Panc1 (cell line): Measurements from ENCODE around the gene DEFB108B. TPM values are rescaled to one million over a fixed set of nuclear protein-coding genes. Genes with fewer than 3 reads are reported as not detected.
A peak's percentile ranks its signal among the peaks of the same experiment; 100 is the strongest.
"Not testable (repeated sequence)": the region's sequence is repeated elsewhere in the genome, so short reads cannot be mapped to it uniquely, and the experiment has no call there.

ENCODE experiments used
- ATAC-seq: fragments of 200-7000 bp; cut with Tn5 transposase; 2 replicates; pipeline ENCODE4 v1.9.1; 2020; ENCODE audit warnings: mild to moderate bottlenecking, moderate library complexity
- Bru-seq: library from RNA; stranded (reverse); fragments of 400-500 nt; gene quantifications from one replicate; lab custom pipeline; 2021; lab: Mats Ljungman, UMichigan
- BruChase-seq, 2 experiments: library from RNA; stranded (reverse); fragments of 400-500 nt; gene quantifications; one replicate each; lab custom pipeline; 2021; lab: Mats Ljungman, UMichigan
- BruUV-seq: library from RNA; stranded (reverse); fragments of 400-500 nt; replicated peaks from 2 replicates; lab custom pipeline; 2021; lab: Mats Ljungman, UMichigan
- CTCF ChIA-PET: fragments of 300-600 bp; sonication (Branson Sonifier 250); formaldehyde crosslinking; loops from one replicate; lab custom pipeline; 2022; ENCODE audit warnings: antibody characterized with exemption; lab: Charles Lee
- POLR2A ChIA-PET: fragments of 300-600 bp; sonication (Branson Sonifier 250); formaldehyde crosslinking; loops from one replicate; lab custom pipeline; 2022; ENCODE audit warnings: antibody characterized with exemption; lab: Charles Lee
- DNase-seq: peaks from one replicate; pipeline ENCODE4 v3.0.0-alpha.2; 2010; ENCODE audit warnings: low read depth, low spot score
- H3K27ac ChIP-seq: 2 replicates; pipeline ENCODE4 v1.5.1; 2011; ENCODE audit warnings: mild to moderate bottlenecking, low read length, inconsistent platforms
- H3K27me3 ChIP-seq: fragments of 200-500 bp; sonication (Bioruptor generic); 2 replicates; pipeline ENCODE4 v1.6.0; 2014; ENCODE audit warnings: low read length, inconsistent platforms; ENCODE audit not compliant: control insufficient read depth, insufficient read depth
- H3K36me3 ChIP-seq: fragments of 200-500 bp; sonication (Bioruptor generic); 2 replicates; pipeline ENCODE4 v1.5.1; 2014; ENCODE audit warnings: inconsistent platforms, mild to moderate bottlenecking, low read length, moderate library complexity; ENCODE audit not compliant: control insufficient read depth, insufficient read depth
- H3K4me1 ChIP-seq: 2 replicates; pipeline ENCODE4 v1.5.1; 2011; ENCODE audit warnings: inconsistent platforms, mild to moderate bottlenecking, low read length, moderate library complexity; ENCODE audit not compliant: control insufficient read depth, insufficient read depth
- H3K4me3 ChIP-seq, 2 experiments: 2 replicates each; pipeline ENCODE4 v1.5.1; 2011 to 2012; ENCODE audit warnings: low read depth in 2 of 2, low read length in 2 of 2, mild to moderate bottlenecking in 2 of 2, inconsistent platforms in 1 of 2, moderate library complexity in 1 of 2
- H3K9me3 ChIP-seq: fragments of 200-500 bp; sonication (Bioruptor generic); 2 replicates; pipeline ENCODE4 v1.5.1; 2014; ENCODE audit warnings: low read depth, mild to moderate bottlenecking, inconsistent platforms, low read length, moderate library complexity; ENCODE audit not compliant: control insufficient read depth, insufficient read depth
- POLR2AphosphoS5 ChIP-seq: IDR thresholded peaks from 2 replicates; pipeline ENCODE4 v1.6.1; 2012; ENCODE audit warnings: mild to moderate bottlenecking, low read depth, low read length, moderate library complexity
- SIN3A ChIP-seq: IDR thresholded peaks from 2 replicates; pipeline ENCODE4 v1.6.1; 2012; ENCODE audit warnings: low read depth, mild to moderate bottlenecking, low read length, moderate library complexity, borderline replicate concordance; ENCODE audit not compliant: insufficient read depth
- TCF7L2 ChIP-seq: IDR thresholded peaks from 2 replicates; pipeline ENCODE4 v1.6.1; 2011; ENCODE audit warnings: mild to moderate bottlenecking, low read depth, low read length, inconsistent platforms
- in situ Hi-C: cut with HindIII; loops from 2 replicates; pipeline ENCODE4 v1.10.0; 2016; ENCODE audit warnings: low sequenced_read_pairs, low pct_unique_long_range_greater_than_20kb
- intact Hi-C: fragments of 100-400 bp; cut with micrococcal nuclease; formaldehyde crosslinking; loops from one replicate; pipeline ENCODE4 v1.10.0; 2022; ENCODE audit not compliant: unreplicated experiment
- long read RNA-seq: library from polyadenylated mRNA; unstranded; transcript quantifications from one replicate; pipeline ENCODE4 v2.0.0, GENCODE V29; 2021; ENCODE audit not compliant: unreplicated experiment
- polyA plus RNA-seq: library from polyadenylated mRNA; unstranded; fragments of >200 nt; gene quantifications from one replicate; pipeline ENCODE4 v1.2.1, GENCODE V29; 2012; ENCODE audit warnings: missing spikeins; ENCODE audit not compliant: insufficient read length
- total RNA-seq: library from RNA; stranded (reverse); gene quantifications from one replicate; pipeline ENCODE4 v1.2.1, GENCODE V29; 2021; ENCODE audit not compliant: unreplicated experiment
- TF ChIP-seq, protein P1 (sequence below): fragments of 450-650 bp; IDR thresholded peaks from 2 replicates; pipeline ENCODE4 v1.5.1; 2017; ENCODE audit warnings: mild to moderate bottlenecking
- TF ChIP-seq, protein P2 (sequence below), 2 experiments: IDR thresholded peaks; 2 replicates each; pipeline ENCODE4 v1.6.1; 2011 to 2012; ENCODE audit warnings: low read depth in 2 of 2, control low read depth in 1 of 2, low read length in 1 of 2, mild to moderate bottlenecking in 1 of 2, moderate library complexity in 1 of 2; ENCODE audit not compliant: insufficient read depth in 1 of 2

DEFB108B gene, protein sequence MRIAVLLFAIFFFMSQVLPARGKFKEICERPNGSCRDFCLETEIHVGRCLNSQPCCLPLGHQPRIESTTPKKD
- total RNA-seq (not detected), Bru-seq, nascent RNA (not detected), BruChase-seq, experiment 1, labeled RNA remaining after a 2-hour chase (not detected), BruChase-seq, experiment 2, labeled RNA remaining after a 6-hour chase (not detected)
- not detected for polyA plus RNA-seq
- long read RNA-seq: 0 reads

DNA sequence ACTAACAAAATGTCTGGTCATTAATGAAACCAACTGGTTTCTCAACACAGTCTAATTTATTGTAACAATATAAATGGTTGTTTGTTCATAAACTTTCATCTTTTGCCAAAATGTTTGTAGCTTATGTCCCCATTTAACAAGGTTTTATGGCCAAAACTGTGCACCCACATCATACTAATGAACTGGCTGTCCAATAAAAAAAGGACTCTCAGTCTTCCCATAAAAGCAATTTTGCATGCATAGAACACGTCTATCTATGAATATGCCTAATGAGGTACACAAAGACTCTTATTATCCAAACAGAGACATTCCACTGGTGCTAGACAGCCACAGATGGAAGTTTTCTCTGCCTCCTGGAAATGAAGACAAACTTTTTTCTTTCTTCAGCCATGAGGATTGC, at the start of gene DEFB108B:
TSS of gene DEFB108B (plus strand) at position 390 of the 400 bp plus-strand sequence. CDS start at position 390, 0 bp downstream.
- intact Hi-C loops, POLR2A ChIA-PET, H3K27me3 ChIP-seq, in situ Hi-C loops, BruUV-seq, H3K4me3 ChIP-seq, H3K9me3 ChIP-seq, H3K27ac ChIP-seq, ATAC-seq, CTCF ChIA-PET, H3K4me1 ChIP-seq, H3K36me3 ChIP-seq, DNase-seq: not testable (repeated sequence)

DNA sequence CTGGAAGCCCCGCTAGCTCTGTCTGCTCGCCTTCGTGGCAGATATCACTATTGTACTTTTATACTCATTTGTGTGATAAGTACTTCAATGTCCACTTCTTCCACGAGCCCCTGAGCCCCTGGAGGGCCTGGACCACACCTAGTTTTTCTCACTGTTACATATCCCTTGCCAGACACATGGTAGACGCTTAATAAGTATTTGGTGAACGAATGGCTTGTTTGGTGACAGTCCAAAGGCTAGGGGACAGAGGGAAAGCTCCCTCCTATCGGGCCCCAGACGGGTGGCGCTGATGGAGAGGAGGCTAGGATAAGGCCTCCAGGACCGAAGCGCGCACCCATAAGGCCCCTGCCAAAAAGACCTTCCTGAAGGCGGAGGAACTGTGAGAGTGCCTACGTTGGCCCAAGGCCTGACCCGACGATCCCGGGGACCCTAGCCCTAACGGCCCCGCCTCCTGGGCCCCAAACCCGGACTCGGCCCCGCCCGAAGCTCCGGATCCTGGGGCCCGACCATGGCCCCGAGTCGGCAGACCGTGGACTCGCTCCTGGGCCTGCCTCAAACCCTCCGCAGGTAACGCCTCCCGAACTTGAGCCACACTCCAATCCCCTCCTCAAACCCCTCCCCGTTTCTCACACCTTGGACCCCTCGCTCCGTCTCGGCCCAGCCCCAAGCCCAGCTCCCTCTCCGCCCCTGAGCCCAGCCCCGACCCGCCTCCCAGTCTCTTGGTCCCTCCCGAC, 46.7 kb upstream of the DEFB108B start:
- in situ Hi-C loops, H3K4me1 ChIP-seq, H3K9me3 ChIP-seq, intact Hi-C loops, DNase-seq, H3K27me3 ChIP-seq, H3K36me3 ChIP-seq, CTCF ChIA-PET: not testable (repeated sequence)
- BruUV-seq: TSS peak; percentile 88
- POLR2A ChIA-PET: interaction anchor here (0.6 kb wide), 2 partner anchors 303 to 1116 kb away, joined by 4 read pairs; no protein-coding TSS in a partner anchor
- Histone ChIP-seq H3K27ac (peak overlapping the region; percentile 65), H3K4me3 (peak overlapping the region; percentile 57 to 67)
- peak; percentile 72 for ATAC-seq

DNA sequence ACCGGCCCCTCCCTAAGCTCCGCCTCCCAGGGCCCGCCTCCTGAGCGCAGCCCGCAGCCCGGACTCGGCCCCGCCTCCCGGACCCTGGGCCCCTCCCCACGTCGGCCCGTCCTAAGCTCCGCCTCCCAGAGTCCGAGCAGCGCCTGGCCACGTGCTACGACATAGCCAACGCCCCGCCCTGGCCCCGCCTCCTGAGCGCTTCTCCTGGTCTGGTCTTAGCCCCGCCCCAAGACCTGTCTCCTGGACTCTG, 46.2 kb upstream of the DEFB108B start:
- in situ Hi-C loops, BruUV-seq, H3K4me1 ChIP-seq, H3K9me3 ChIP-seq, CTCF ChIA-PET, H3K36me3 ChIP-seq, H3K27ac ChIP-seq, H3K27me3 ChIP-seq, intact Hi-C loops, DNase-seq: not testable (repeated sequence)
- POLR2A ChIA-PET: interaction anchor here (0.6 kb wide), 2 partner anchors 304 to 1117 kb away, joined by 4 read pairs; no protein-coding TSS in a partner anchor
- peak; percentile 98 for ATAC-seq
- H3K4me3 ChIP-seq: peak overlapping the region; percentile 58 to 67

DNA sequence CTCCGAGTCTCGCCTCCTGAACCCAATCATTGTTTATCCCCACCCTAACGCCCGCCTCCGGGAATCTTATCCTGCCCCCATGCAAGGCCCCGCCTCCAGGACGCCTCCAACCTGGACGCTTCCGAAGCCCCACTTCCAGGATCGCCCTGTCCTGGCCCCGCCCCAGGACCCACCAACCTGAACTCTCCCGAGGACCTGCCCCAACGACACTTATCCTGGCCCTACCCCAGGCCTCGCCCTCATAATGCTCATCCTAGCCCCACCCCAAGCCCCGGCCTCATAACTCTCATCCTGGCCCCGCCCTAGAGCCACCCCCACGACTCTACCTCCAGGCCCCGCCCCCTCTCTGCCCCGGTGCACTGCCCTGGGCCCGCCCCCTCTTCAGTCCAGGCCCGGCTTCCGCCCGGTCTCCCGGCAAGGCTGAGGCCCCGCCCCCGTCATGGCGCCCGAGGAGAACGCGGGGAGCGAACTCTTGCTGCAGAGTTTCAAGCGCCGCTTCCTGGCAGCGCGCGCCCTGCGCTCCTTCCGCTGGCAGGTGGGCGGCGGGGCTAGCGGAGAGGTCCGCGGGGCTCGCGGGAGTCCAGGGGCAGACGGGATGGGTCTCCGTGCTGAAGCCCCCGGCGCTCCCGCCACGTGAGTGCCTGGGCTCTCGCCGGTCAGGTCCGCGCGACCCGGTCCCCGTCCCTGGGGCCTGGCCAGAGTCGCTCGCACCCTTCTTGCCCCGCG, 45.7 kb upstream of the DEFB108B start:
- BruUV-seq: no TSS peak
- ATAC-seq (peak; percentile 99), DNase-seq (peak; percentile 94)
- in situ Hi-C loops: no loop called here
- Histone ChIP-seq H3K9me3 (no peaks in the 10 kb centered on the region), H3K4me1 (0 out of 2 replicates have a peak, but pooled peaks cover 5% of the 10 kb centered on the region), H3K36me3 (no peaks in the 10 kb centered on the region), H3K27me3 (no peaks in the 10 kb centered on the region), H3K27ac (peak overlapping the region; percentile 77), H3K4me3 (peak overlapping the region; percentile 58 to 70)
- POLR2A ChIA-PET: interaction anchor here (0.6 kb wide), 2 partner anchors 304 to 1117 kb away, joined by 4 read pairs; no protein-coding TSS in a partner anchor
- TF ChIP-seq, protein P1, sequence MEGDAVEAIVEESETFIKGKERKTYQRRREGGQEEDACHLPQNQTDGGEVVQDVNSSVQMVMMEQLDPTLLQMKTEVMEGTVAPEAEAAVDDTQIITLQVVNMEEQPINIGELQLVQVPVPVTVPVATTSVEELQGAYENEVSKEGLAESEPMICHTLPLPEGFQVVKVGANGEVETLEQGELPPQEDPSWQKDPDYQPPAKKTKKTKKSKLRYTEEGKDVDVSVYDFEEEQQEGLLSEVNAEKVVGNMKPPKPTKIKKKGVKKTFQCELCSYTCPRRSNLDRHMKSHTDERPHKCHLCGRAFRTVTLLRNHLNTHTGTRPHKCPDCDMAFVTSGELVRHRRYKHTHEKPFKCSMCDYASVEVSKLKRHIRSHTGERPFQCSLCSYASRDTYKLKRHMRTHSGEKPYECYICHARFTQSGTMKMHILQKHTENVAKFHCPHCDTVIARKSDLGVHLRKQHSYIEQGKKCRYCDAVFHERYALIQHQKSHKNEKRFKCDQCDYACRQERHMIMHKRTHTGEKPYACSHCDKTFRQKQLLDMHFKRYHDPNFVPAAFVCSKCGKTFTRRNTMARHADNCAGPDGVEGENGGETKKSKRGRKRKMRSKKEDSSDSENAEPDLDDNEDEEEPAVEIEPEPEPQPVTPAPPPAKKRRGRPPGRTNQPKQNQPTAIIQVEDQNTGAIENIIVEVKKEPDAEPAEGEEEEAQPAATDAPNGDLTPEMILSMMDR: no peak
- TF ChIP-seq SIN3A (no peak), POLR2AphosphoS5 (no peak), TCF7L2 (no peak)
- TF ChIP-seq, protein P2, sequence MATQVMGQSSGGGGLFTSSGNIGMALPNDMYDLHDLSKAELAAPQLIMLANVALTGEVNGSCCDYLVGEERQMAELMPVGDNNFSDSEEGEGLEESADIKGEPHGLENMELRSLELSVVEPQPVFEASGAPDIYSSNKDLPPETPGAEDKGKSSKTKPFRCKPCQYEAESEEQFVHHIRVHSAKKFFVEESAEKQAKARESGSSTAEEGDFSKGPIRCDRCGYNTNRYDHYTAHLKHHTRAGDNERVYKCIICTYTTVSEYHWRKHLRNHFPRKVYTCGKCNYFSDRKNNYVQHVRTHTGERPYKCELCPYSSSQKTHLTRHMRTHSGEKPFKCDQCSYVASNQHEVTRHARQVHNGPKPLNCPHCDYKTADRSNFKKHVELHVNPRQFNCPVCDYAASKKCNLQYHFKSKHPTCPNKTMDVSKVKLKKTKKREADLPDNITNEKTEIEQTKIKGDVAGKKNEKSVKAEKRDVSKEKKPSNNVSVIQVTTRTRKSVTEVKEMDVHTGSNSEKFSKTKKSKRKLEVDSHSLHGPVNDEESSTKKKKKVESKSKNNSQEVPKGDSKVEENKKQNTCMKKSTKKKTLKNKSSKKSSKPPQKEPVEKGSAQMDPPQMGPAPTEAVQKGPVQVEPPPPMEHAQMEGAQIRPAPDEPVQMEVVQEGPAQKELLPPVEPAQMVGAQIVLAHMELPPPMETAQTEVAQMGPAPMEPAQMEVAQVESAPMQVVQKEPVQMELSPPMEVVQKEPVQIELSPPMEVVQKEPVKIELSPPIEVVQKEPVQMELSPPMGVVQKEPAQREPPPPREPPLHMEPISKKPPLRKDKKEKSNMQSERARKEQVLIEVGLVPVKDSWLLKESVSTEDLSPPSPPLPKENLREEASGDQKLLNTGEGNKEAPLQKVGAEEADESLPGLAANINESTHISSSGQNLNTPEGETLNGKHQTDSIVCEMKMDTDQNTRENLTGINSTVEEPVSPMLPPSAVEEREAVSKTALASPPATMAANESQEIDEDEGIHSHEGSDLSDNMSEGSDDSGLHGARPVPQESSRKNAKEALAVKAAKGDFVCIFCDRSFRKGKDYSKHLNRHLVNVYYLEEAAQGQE (IDR thresholded peaks at IDR 0.05; ENCODE audit: insufficient read depth in 1 of 2, low read depth in 2 of 2, low read length in 1 of 2): no peak
- CTCF ChIA-PET: interaction anchor here (0.6 kb wide), 1 partner anchor 1928 kb away, joined by 4 read pairs; no protein-coding TSS in a partner anchor
- intact Hi-C loops: no loop called here
